Hair follicular keratinocyte (primary cell): ENCODE data around the gene PGLYRP1. TPM values are rescaled to one million over a fixed set of nuclear protein-coding genes. Genes with fewer than 3 reads are reported as not detected.

Experiments used
- total RNA-seq: library from RNA; depleted of rRNA; stranded (reverse); fragments of >200 nt; gene quantifications from 2 replicates; pipeline ENCODE4 v1.2.3, GENCODE V29; 2015

The PGLYRP1 gene
- not detected in 2 replicates for total RNA-seq

GRCh38 chr19:46022431-46023310 lies at the start of gene PGLYRP1:
TSS of gene PGLYRP1 (minus strand) at chr19:46023053. CDS start at chr19:46023021, 32 bp downstream.

GRCh38 chr19:46040952-46041500 lies 18.2 kb upstream of the PGLYRP1 start, which contains the start of gene IGFL4:
TSS of gene IGFL4 (minus strand) at chr19:46041002. CDS start at chr19:46040962, 40 bp downstream.

GRCh38 chr19:45994998-45995714 lies 27.7 kb downstream of the PGLYRP1 start, which contains the start of gene CCDC61:
TSS of gene CCDC61 (plus strand) at chr19:45995467. CDS start at chr19:46003019, 7,552 bp downstream.

GRCh38 chr19:45973553-45974338 lies 49.1 kb downstream of the PGLYRP1 start, which contains the start of gene NOVA2:
TSS of gene NOVA2 (minus strand) at chr19:45973865. CDS start at chr19:45973351, 514 bp downstream.

Other genes with a start within 250 kb of the PGLYRP1 start
- gene DMPK, start 240.6 kb downstream of the PGLYRP1 start, total RNA-seq, result 2.1 and 7.1 TPM in 2 replicates
- 40.7 and 41.0 TPM in 2 replicates for gene DMWD, start 230.2 kb downstream of the PGLYRP1 start, total RNA-seq
- gene RSPH6A, start 207.7 kb downstream of the PGLYRP1 start, total RNA-seq, result not detected in 2 replicates
- gene SYMPK, start 159.9 kb downstream of the PGLYRP1 start, total RNA-seq, result 28.9 and 29.0 TPM in 2 replicates
- not detected in 2 replicates for gene FOXA3, start 158.7 kb downstream of the PGLYRP1 start, total RNA-seq
- gene IRF2BP1, start 136.9 kb downstream of the PGLYRP1 start, total RNA-seq, result 17.1 and 26.2 TPM in 2 replicates
- 3.2 and 6.8 TPM in 2 replicates for gene MYPOP, start 120.4 kb downstream of the PGLYRP1 start, total RNA-seq
- not detected in 2 replicates for gene NANOS2, start 108.3 kb downstream of the PGLYRP1 start, total RNA-seq
- not detected in 2 replicates for gene NOVA2, start 49.2 kb downstream of the PGLYRP1 start, total RNA-seq
- gene CCDC61, start 27.6 kb downstream of the PGLYRP1 start, total RNA-seq, result 8.1 and 12.6 TPM in 2 replicates
- gene IGFL4, start 17.9 kb upstream of the PGLYRP1 start, total RNA-seq, result not detected in 2 replicates
- 0.30 and 0.78 TPM in 2 replicates for gene IGFL3, start 101.6 kb upstream of the PGLYRP1 start, total RNA-seq
- gene IGFL2, start 125.2 kb upstream of the PGLYRP1 start, total RNA-seq, result not detected in 2 replicates
- 0.23 and 0.34 TPM in 2 replicates for gene IGFL1, start 206.7 kb upstream of the PGLYRP1 start, total RNA-seq